ENCODE results near the gene STAC3.
A peak's percentile ranks its signal among the peaks of the same experiment; 100 is the strongest.

The STAC3 gene

GRCh38 chr12:57223191-57224165 is 27.5 kb downstream of the STAC3 start:
- DNase-seq (ENCODE audit: low spot score) (no peak), FAIRE-seq (no peak)

- DNase-seq (ENCODE audit: low spot score) (no peak), FAIRE-seq (no peak)
Measured at GRCh38 chr12:57222286-57223190, 28.4 kb downstream of the STAC3 start.

GRCh38 chr12:57221169-57221917 is 29.6 kb downstream of the STAC3 start:
- FAIRE-seq: peak; percentile 32
- no peak for DNase-seq (ENCODE audit: low spot score)

- peak; percentile 30 for FAIRE-seq
Measured at GRCh38 chr12:57220770-57221168, 30.2 kb downstream of the STAC3 start.

GRCh38 chr12:57219993-57220754 is 30.8 kb downstream of the STAC3 start:
- FAIRE-seq (no peak), DNase-seq (ENCODE audit: low spot score) (no peak)

More at GRCh38 chr12:57220770-57221168, 30.2 kb downstream of the STAC3 start:
- no peak for DNase-seq (ENCODE audit: low spot score)

GRCh38 chr12:57219205-57219992 is 31.6 kb downstream of the STAC3 start:
- no peak for DNase-seq (ENCODE audit: low spot score)
- no peak for FAIRE-seq

- FAIRE-seq: peak; percentile 40
- no peak for DNase-seq (ENCODE audit: low spot score)
Measured at GRCh38 chr12:57218030-57218853, 32.7 kb downstream of the STAC3 start.

- FAIRE-seq: peak; percentile 72
Measured at GRCh38 chr12:57216921-57217879, 33.8 kb downstream of the STAC3 start.

GRCh38 chr12:57216014-57216911 is 34.7 kb downstream of the STAC3 start, which contains the start of gene NXPH4:
NXPH4 (plus strand) TSS chr12:57216794; CDS start chr12:57216970, 176 bp downstream.
- FAIRE-seq: no peak
- DNase-seq (ENCODE audit: low spot score): peak; percentile 86

More at GRCh38 chr12:57216921-57217879, 33.8 kb downstream of the STAC3 start:
- DNase-seq (ENCODE audit: low spot score): peak; percentile 36

GRCh38 chr12:57215668-57216013 is 35.3 kb downstream of the STAC3 start:
- DNase-seq (ENCODE audit: low spot score): no peak
- no peak for FAIRE-seq

- no peak for FAIRE-seq
- no peak for DNase-seq (ENCODE audit: low spot score)
Measured at GRCh38 chr12:57215065-57215464, 35.9 kb downstream of the STAC3 start.

- DNase-seq (ENCODE audit: low spot score) (peak; percentile 81), FAIRE-seq (no peak)
Measured at GRCh38 chr12:57214398-57214781, 36.6 kb downstream of the STAC3 start.

GRCh38 chr12:57213763-57214397 is 37.1 kb downstream of the STAC3 start:
- no peak for FAIRE-seq

GRCh38 chr12:57213058-57213715 is 37.8 kb downstream of the STAC3 start:
- FAIRE-seq (peak; percentile 74), DNase-seq (ENCODE audit: low spot score) (peak; percentile 95)

More at GRCh38 chr12:57213763-57214397, 37.1 kb downstream of the STAC3 start:
- no peak for DNase-seq (ENCODE audit: low spot score)

- FAIRE-seq: no peak
- DNase-seq (ENCODE audit: low spot score): no peak
Measured at GRCh38 chr12:57212701-57213057, 38.3 kb downstream of the STAC3 start.

Measured in urothelium cell line (cell line).